Neural cell (in vitro differentiated cells): Measurements from ENCODE around the gene CREB3L2.

Source experiments
- CTCF ChIP-seq: fragments of 450-650 bp; IDR thresholded peaks from 2 replicates; pipeline ENCODE4 v1.5.1; 2014; ENCODE audit warnings: antibody characterized with exemption, mild to moderate bottlenecking, moderate library complexity; ENCODE audit not compliant: poor library complexity, severe bottlenecking
- POLR2AphosphoS5 ChIP-seq: IDR thresholded peaks from 2 replicates; pipeline ENCODE4 v1.6.1; 2012
- TAF1 ChIP-seq: IDR thresholded peaks from 2 replicates; pipeline ENCODE4 v1.6.1; 2012; ENCODE audit warnings: low read depth

DNA sequence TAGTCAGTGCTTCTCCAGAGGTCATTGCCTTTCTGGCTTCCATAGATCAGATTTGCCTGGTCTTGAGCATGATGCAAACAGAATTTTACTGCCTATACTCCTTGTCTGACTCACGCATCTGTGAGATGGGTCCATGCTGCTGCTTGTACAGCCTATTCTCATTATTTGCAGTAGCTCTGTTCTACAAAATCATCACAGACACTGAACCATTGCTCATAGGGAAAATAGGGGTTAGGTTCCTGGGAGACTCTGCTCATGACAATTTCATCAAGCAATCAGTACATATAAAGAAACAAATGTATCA, 7.4 kb upstream of the CREB3L2 start:
- TF ChIP-seq CTCF, result no peak
- no peak for TF ChIP-seq TAF1
- no peak for TF ChIP-seq POLR2AphosphoS5
